HG03066 (cell line): ENCODE data around the gene KANSL2.
"Not testable (repeated sequence)": the region's sequence is repeated elsewhere in the genome, so short reads cannot be mapped to it uniquely, and the experiment has no call there.

Source experiments
- ATAC-seq: cut with Tn5 transposase; IDR thresholded peaks from one replicate; pipeline ENCODE4 v1.9.1; 2021; ENCODE audit warnings: low read depth; ENCODE audit not compliant: unreplicated experiment

The KANSL2 gene

GRCh38 chr12:48681710-48682532 is at the start of gene KANSL2:
Gene KANSL2, minus strand, starts transcription at chr12:48682238. Its CDS starts 606 bp downstream, at chr12:48681632.
- peak; percentile 99 for ATAC-seq

- no peak for ATAC-seq
Observed at GRCh38 chr12:48728807-48729206, 46.8 kb upstream of the KANSL2 start.

- not testable (repeated sequence) for ATAC-seq
Observed at GRCh38 chr12:48720737-48721136, 38.7 kb upstream of the KANSL2 start.

- not testable (repeated sequence) for ATAC-seq
Observed at GRCh38 chr12:48720171-48720570, 38.1 kb upstream of the KANSL2 start.

GRCh38 chr12:48719002-48719401 is 37.0 kb upstream of the KANSL2 start:
- not testable (repeated sequence) for ATAC-seq

- peak; percentile 1 for ATAC-seq
Observed at GRCh38 chr12:48717252-48717695, 35.2 kb upstream of the KANSL2 start.

DNA sequence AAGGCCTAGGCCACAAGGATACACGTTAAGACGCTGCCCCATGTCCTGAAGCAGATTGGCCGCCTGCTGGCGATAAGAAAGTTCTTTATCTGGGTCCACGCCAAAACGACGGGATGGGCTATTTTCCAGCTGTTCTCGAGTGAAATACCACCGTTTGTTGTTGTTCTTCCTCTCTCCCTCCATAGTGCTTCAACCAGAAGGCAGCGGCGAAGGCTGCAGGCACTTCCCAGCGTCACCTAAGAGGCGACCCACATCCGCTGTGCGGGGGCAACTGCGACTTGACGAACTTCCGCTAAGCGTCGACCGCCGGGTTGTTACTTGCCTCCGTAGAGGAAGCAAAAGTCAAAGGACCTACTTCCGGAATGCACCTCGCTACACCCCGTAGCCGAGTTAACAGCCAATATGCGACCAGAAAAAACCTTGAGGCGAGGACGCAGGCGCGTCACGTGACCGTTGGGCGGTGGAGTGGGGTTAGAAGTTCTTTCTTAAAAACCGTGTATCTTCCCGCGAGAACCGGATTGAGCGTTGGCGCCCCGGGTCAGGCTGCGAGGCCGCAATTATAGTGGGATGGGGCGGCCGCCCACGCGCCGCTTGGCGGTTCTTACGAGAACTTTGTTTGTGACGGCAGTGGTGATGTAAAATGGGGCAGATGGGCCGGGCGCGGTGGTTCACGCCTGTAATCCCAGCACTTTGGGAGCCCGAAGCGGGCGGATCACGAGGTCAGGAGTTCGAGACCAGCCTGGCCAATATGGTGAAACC is 34.6 kb upstream of the KANSL2 start, which contains the start of gene CCNT1:
Gene CCNT1 (minus strand): TSS at position 215 of the 759 bp plus-strand sequence. CDS start 32 bp downstream, at position 183.
- peak; percentile 96 for ATAC-seq

- peak; percentile 19 for ATAC-seq
Observed at GRCh38 chr12:48716168-48716492, 34.1 kb upstream of the KANSL2 start.

GRCh38 chr12:48712209-48712608 is 30.2 kb upstream of the KANSL2 start:
- no peak for ATAC-seq

GRCh38 chr12:48698822-48699221 is 16.8 kb upstream of the KANSL2 start:
- not testable (repeated sequence) for ATAC-seq

DNA sequence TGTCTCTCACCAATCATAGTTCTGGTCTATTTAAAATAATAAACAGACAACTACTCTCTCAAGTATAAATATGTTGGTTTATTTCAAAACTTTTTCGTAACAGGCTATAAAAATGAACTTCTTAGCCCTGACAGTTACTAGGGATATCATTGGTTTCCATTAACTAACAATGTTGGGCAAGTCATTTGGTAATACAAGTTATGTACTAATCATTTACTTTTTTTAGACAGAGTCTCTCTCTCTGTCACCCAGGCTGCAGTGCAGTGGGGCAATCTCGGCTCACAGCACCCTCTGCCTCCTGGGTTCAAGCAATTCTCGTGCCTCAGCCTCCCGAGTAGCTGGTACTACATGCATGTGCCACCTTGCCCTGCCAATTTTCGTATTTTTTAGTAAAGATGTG is 14.6 kb upstream of the KANSL2 start:
- ATAC-seq, result no peak

GRCh38 chr12:48695859-48696258 is 13.8 kb upstream of the KANSL2 start:
- ATAC-seq, result no peak

DNA sequence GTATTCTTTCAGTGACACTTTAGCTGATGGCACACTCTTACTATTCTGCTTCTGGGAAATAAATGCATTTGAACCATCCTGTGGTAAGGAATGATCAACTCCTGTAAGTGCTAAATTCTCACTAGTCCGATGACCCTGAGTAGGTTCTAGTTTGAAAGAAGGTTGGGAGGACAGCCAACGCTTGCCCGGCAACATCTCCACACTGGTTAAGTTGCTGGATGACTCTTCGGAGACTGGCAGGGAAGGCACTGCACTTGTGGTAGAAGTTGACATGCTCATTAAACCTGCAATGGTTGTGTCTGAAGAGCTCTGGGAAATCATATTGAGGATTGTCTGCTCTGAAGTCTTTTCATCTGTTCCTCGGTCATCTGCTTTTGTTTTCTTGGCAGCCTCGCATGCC is 12.0 kb upstream of the KANSL2 start:
- ATAC-seq, result no peak

DNA sequence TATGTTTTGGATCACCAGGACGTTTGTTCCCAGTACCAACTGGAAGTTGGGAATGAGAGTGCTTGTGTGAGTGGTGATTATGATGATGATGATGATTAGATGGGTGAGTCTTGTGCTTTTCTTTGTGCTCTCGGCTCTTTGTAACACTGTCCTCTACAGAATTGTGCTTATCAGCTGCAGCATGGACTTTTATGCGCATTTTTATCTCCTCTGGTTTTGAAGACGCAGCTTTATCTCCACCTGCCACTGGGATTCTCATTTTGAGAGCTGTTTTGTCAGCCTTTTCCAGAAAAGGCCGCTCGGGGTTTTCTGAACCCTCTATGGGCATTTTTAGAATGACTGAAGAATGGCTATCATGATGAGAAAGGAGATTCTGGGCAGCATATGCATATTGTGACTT is 11.5 kb upstream of the KANSL2 start:
- ATAC-seq, result no peak

GRCh38 chr12:48691826-48692487 is 9.9 kb upstream of the KANSL2 start:
- ATAC-seq, result no peak

- no peak for ATAC-seq
Observed at GRCh38 chr12:48690990-48691389, 9.0 kb upstream of the KANSL2 start.

GRCh38 chr12:48690436-48690835 is 8.4 kb upstream of the KANSL2 start:
- ATAC-seq, result no peak

DNA sequence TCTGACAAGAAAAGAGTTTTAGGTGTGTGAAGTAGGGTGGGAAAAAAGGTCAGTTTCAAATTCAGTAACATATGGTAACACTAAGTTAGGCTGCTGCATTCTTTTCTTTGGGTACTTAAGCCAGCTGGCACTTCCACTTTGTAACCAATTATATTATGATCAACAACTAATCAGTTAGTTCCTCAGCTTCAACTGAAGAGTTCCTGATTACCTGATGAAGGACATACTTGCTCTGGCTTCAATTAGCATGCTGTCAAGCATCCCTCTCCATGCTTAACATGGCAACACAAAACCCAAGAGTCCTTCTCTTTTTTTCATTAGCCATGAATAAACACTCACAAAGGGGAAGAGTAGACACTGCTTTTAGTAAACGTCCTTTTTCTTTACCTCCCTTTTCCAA is 6.8 kb upstream of the KANSL2 start:
- no peak for ATAC-seq

- no peak for ATAC-seq
Observed at GRCh38 chr12:48687592-48687991, 5.6 kb upstream of the KANSL2 start.

GRCh38 chr12:48686615-48687334 is 4.7 kb upstream of the KANSL2 start:
- ATAC-seq, result no peak
